Measurements from ENCODE around the gene CAND2. TPM values are rescaled to one million over a fixed set of nuclear protein-coding genes. Genes with fewer than 3 reads are reported as not detected.

CAND2 gene
- total and polyA plus RNA-seq, 3 donors from 2014 or later: 38.0 to 128 (median 118) TPM

- H3K4me3 ChIP-seq: no peak within 1 kb of the TSS
- no peaks in the 10 kb centered on the region for H3K36me3 ChIP-seq (ENCODE audit: low read depth, missing control alignments)
- intact Hi-C loops (cut with DNase I; ENCODE audit: low total_unique reads): no loop called here
- no peaks in the 10 kb centered on the region for H3K27me3 ChIP-seq
- peak within 1 kb of the TSS; percentile 77 to 82 for H3K27ac ChIP-seq
- DNase-seq: no peak
- H3K4me1 ChIP-seq: peaks cover 14% of the 10 kb centered on the region
- no peak for TF ChIP-seq POLR2A (IDR thresholded peaks at IDR 0.05)
- no peak for TF ChIP-seq CTCF (IDR thresholded peaks at IDR 0.05)
- no peaks in the 10 kb centered on the region for H3K9me3 ChIP-seq
- 86 to 87% methylated on average over 6 to 10 of the region's 10 CpGs for WGBS, 2 donors
These were observed 37.3 kb upstream of the CAND2 start, which contains the start of gene TMEM40 for GRCh38 chr3:12759097-12759679. TMEM40 (minus strand) TSS chr3:12759259; CDS start chr3:12749832, 9,427 bp downstream.

GRCh38 chr3:12759693-12760565 is 36.6 kb upstream of the CAND2 start:
- Histone ChIP-seq H3K4me1 (peaks cover 14% of the 10 kb centered on the region), H3K36me3 (ENCODE audit: low read depth, missing control alignments) (no peaks in the 10 kb centered on the region), H3K27me3 (no peaks in the 10 kb centered on the region), H3K27ac (no peak overlapping the region), H3K4me3 (no peak overlapping the region), H3K9me3 (no peaks in the 10 kb centered on the region)
- TF ChIP-seq POLR2A (IDR thresholded peaks at IDR 0.05) (no peak), CTCF (IDR thresholded peaks at IDR 0.05) (no peak)
- intact Hi-C loops (cut with DNase I; ENCODE audit: low total_unique reads): no loop called here
- no peak for DNase-seq
- 57 to 72% methylated on average over 7 to 8 of the region's 8 CpGs for WGBS, 2 donors

GRCh38 chr3:12764171-12764776 is 32.2 kb upstream of the CAND2 start:
- no peaks in the 10 kb centered on the region for H3K9me3 ChIP-seq
- peaks cover 5% of the 10 kb centered on the region for H3K4me1 ChIP-seq
- H3K4me3 ChIP-seq: no peak overlapping the region
- H3K36me3 ChIP-seq (ENCODE audit: low read depth, missing control alignments): no peaks in the 10 kb centered on the region
- H3K27me3 ChIP-seq: no peaks in the 10 kb centered on the region
- WGBS, 2 donors: 80% methylated on average over 8 of the region's 8 CpGs
- TF ChIP-seq POLR2A (IDR thresholded peaks at IDR 0.05) (no peak), CTCF (IDR thresholded peaks at IDR 0.05) (no peak)
- intact Hi-C loops (cut with DNase I; ENCODE audit: low total_unique reads): no loop called here
- H3K27ac ChIP-seq: no peak overlapping the region
- DNase-seq: no peak

- intact Hi-C loops (cut with DNase I; ENCODE audit: low total_unique reads): no loop called here
- TF ChIP-seq POLR2A (IDR thresholded peaks at IDR 0.05): no peak
- no peak for TF ChIP-seq CTCF (IDR thresholded peaks at IDR 0.05)
These were observed 29.9 kb upstream of the CAND2 start for GRCh38 chr3:12766541-12766940.

More at GRCh38 chr3:12766541-12766940, 29.9 kb upstream of the CAND2 start:
- Histone ChIP-seq H3K4me3 (no peak overlapping the region), H3K4me1 (no peaks in the 10 kb centered on the region), H3K36me3 (ENCODE audit: low read depth, missing control alignments) (no peaks in the 10 kb centered on the region), H3K9me3 (no peaks in the 10 kb centered on the region), H3K27me3 (no peaks in the 10 kb centered on the region), H3K27ac (no peak overlapping the region)
- 83 to 90% methylated on average over 6 of the region's 6 CpGs for WGBS, 2 donors
- no peak for DNase-seq

Data from testis (tissue), 3 donors.